ENCODE measurements around the gene VPS18.
"Not testable (repeated sequence)": the region's sequence is repeated elsewhere in the genome, so short reads cannot be mapped to it uniquely, and the experiment has no call there.

VPS18 gene

GRCh38 chr15:40861147-40861546 lies 33.1 kb upstream of the VPS18 start:
- H2AK5ac ChIP-seq (ENCODE audit: low read length); H3K27me3 ChIP-seq (ENCODE audit: insufficient read depth, low read length); H3K4me3 ChIP-seq (ENCODE audit: low read depth, low read length); H3K79me2 ChIP-seq (ENCODE audit: control insufficient read depth, insufficient read depth, low read length, poor library complexity); H3K18ac ChIP-seq (ENCODE audit: low read length); H4K8ac ChIP-seq (ENCODE audit: low read depth, low read length); H2BK120ac ChIP-seq (ENCODE audit: insufficient read depth, low read length, poor library complexity); H4K12ac ChIP-seq (ENCODE audit: low read depth, low read length); H3K9me3 ChIP-seq (ENCODE audit: insufficient read depth, low read depth, low read length); H2AFZ ChIP-seq (ENCODE audit: insufficient read depth, low read length, poor library complexity); H4K91ac ChIP-seq (ENCODE audit: low read depth, low read length); H3K4ac ChIP-seq (ENCODE audit: low read depth, low read length); H3K79me1 ChIP-seq (ENCODE audit: low read length); H3K27ac ChIP-seq (ENCODE audit: low read depth, low read length); H2BK5ac ChIP-seq (ENCODE audit: low read depth, low read length, poor library complexity); H3K23ac ChIP-seq (ENCODE audit: low read length); H3K14ac ChIP-seq (ENCODE audit: low read length); H2BK12ac ChIP-seq (ENCODE audit: low read length); H3K9ac ChIP-seq (ENCODE audit: low read length); H3K4me2 ChIP-seq (ENCODE audit: low read length); DNase-seq: not testable (repeated sequence)
- no CpG with 5 or more reads among the region's 4 CpGs for WGBS (ENCODE audit: extremely low coverage, insufficient coverage, insufficient read length)
- peaks cover 15 to 16% of the 10 kb centered on the region in 2 experiments for H3K4me1 ChIP-seq (ENCODE audit: control insufficient read depth in 1 of 2, insufficient read depth in 2 of 2, low read length in 2 of 2)
- peaks cover 16 to 18% of the 10 kb centered on the region in 2 experiments for H3K36me3 ChIP-seq (ENCODE audit: control insufficient read depth in 1 of 2, insufficient read depth in 2 of 2, low read length in 2 of 2)

- no peaks in the 10 kb centered on the region for H3K79me2 ChIP-seq (ENCODE audit: control insufficient read depth, insufficient read depth, low read length, poor library complexity)
- no peaks in the 10 kb centered on the region for H3K27me3 ChIP-seq (ENCODE audit: insufficient read depth, low read length)
- no peak overlapping the region for H2BK5ac ChIP-seq (ENCODE audit: low read depth, low read length, poor library complexity)
- H3K27ac ChIP-seq (ENCODE audit: low read depth, low read length) = no peak overlapping the region
- H2AK5ac ChIP-seq (ENCODE audit: low read length) = no peak overlapping the region
- WGBS (ENCODE audit: extremely low coverage, insufficient coverage, insufficient read length) = no CpG with 5 or more reads among the region's 4 CpGs
- no peak overlapping the region for H3K18ac ChIP-seq (ENCODE audit: low read length)
- DNase-seq = no peak
- no peak overlapping the region for H3K9ac ChIP-seq (ENCODE audit: low read length)
- no peak overlapping the region for H3K4me2 ChIP-seq (ENCODE audit: low read length)
- H3K4me3 ChIP-seq (ENCODE audit: low read depth, low read length) = no peak overlapping the region
- peaks cover under 1 to 1% of the 10 kb centered on the region in 2 experiments for H3K36me3 ChIP-seq (ENCODE audit: control insufficient read depth in 1 of 2, insufficient read depth in 2 of 2, low read length in 2 of 2)
- no peaks in the 10 kb centered on the region for H3K9me3 ChIP-seq (ENCODE audit: insufficient read depth, low read depth, low read length)
- H3K23ac ChIP-seq (ENCODE audit: low read length) = no peak overlapping the region
- H4K12ac ChIP-seq (ENCODE audit: low read depth, low read length) = no peak overlapping the region
- H3K4me1 ChIP-seq (ENCODE audit: control insufficient read depth in 1 of 2, insufficient read depth in 2 of 2, low read length in 2 of 2) = peaks cover 2 to 5% of the 10 kb centered on the region in 2 experiments
- no peak overlapping the region for H4K91ac ChIP-seq (ENCODE audit: low read depth, low read length)
- no peaks in the 10 kb centered on the region for H3K79me1 ChIP-seq (ENCODE audit: low read length)
- H4K8ac ChIP-seq (ENCODE audit: low read depth, low read length) = no peak overlapping the region
- no peak overlapping the region for H3K4ac ChIP-seq (ENCODE audit: low read depth, low read length)
- H3K14ac ChIP-seq (ENCODE audit: low read length) = no peak overlapping the region
- no peak overlapping the region for H2BK120ac ChIP-seq (ENCODE audit: insufficient read depth, low read length, poor library complexity)
- no peak overlapping the region for H2AFZ ChIP-seq (ENCODE audit: insufficient read depth, low read length, poor library complexity)
- H2BK12ac ChIP-seq (ENCODE audit: low read length) = no peak overlapping the region
Observed at GRCh38 chr15:40863660-40864270, 30.5 kb upstream of the VPS18 start.

- Histone ChIP-seq H3K4me2 (ENCODE audit: low read length) (no peak overlapping the region), H4K8ac (ENCODE audit: low read depth, low read length) (no peak overlapping the region), H2BK12ac (ENCODE audit: low read length) (no peak overlapping the region), H3K79me1 (ENCODE audit: low read length) (peaks cover 4% of the 10 kb centered on the region), H3K27me3 (ENCODE audit: insufficient read depth, low read length) (no peaks in the 10 kb centered on the region), H4K91ac (ENCODE audit: low read depth, low read length) (no peak overlapping the region), H3K4me3 (ENCODE audit: low read depth, low read length) (no peak overlapping the region), H3K36me3 (ENCODE audit: control insufficient read depth in 1 of 2, insufficient read depth in 2 of 2, low read length in 2 of 2) (no peaks in the 10 kb centered on the region), H3K4me1 (ENCODE audit: control insufficient read depth in 1 of 2, insufficient read depth in 2 of 2, low read length in 2 of 2) (peaks cover 11 to 14% of the 10 kb centered on the region in 2 experiments), H3K14ac (ENCODE audit: low read length) (no peak overlapping the region), H2AFZ (ENCODE audit: insufficient read depth, low read length, poor library complexity) (no peak overlapping the region), H2BK120ac (ENCODE audit: insufficient read depth, low read length, poor library complexity) (no peak overlapping the region), H3K18ac (ENCODE audit: low read length) (no peak overlapping the region), H3K9ac (ENCODE audit: low read length) (no peak overlapping the region), H3K9me3 (ENCODE audit: insufficient read depth, low read depth, low read length) (no peaks in the 10 kb centered on the region), H3K23ac (ENCODE audit: low read length) (no peak overlapping the region), H3K27ac (ENCODE audit: low read depth, low read length) (no peak overlapping the region), H3K79me2 (ENCODE audit: control insufficient read depth, insufficient read depth, low read length, poor library complexity) (no peaks in the 10 kb centered on the region), H3K4ac (ENCODE audit: low read depth, low read length) (no peak overlapping the region), H2BK5ac (ENCODE audit: low read depth, low read length, poor library complexity) (no peak overlapping the region), H2AK5ac (ENCODE audit: low read length) (no peak overlapping the region), H4K12ac (ENCODE audit: low read depth, low read length) (no peak overlapping the region)
- no peak for DNase-seq
- WGBS (ENCODE audit: extremely low coverage, insufficient coverage, insufficient read length) = no CpG with 5 or more reads among the region's 4 CpGs
Observed at GRCh38 chr15:40867199-40867598, 27.1 kb upstream of the VPS18 start.

- H2AFZ ChIP-seq (ENCODE audit: insufficient read depth, low read length, poor library complexity) = no peak overlapping the region
- H3K4me2 ChIP-seq (ENCODE audit: low read length) = no peak overlapping the region
- H3K27me3 ChIP-seq (ENCODE audit: insufficient read depth, low read length) = no peaks in the 10 kb centered on the region
- H2AK5ac ChIP-seq (ENCODE audit: low read length) = no peak overlapping the region
- no peaks in the 10 kb centered on the region for H3K79me2 ChIP-seq (ENCODE audit: control insufficient read depth, insufficient read depth, low read length, poor library complexity)
- no peak overlapping the region for H4K91ac ChIP-seq (ENCODE audit: low read depth, low read length)
- H4K12ac ChIP-seq (ENCODE audit: low read depth, low read length) = no peak overlapping the region
- H3K23ac ChIP-seq (ENCODE audit: low read length) = no peak overlapping the region
- no peaks in the 10 kb centered on the region for H3K9me3 ChIP-seq (ENCODE audit: insufficient read depth, low read depth, low read length)
- no peaks in the 10 kb centered on the region for H3K36me3 ChIP-seq (ENCODE audit: control insufficient read depth in 1 of 2, insufficient read depth in 2 of 2, low read length in 2 of 2)
- no peak overlapping the region for H3K14ac ChIP-seq (ENCODE audit: low read length)
- no peak overlapping the region for H2BK120ac ChIP-seq (ENCODE audit: insufficient read depth, low read length, poor library complexity)
- H3K4ac ChIP-seq (ENCODE audit: low read depth, low read length) = no peak overlapping the region
- no peak overlapping the region for H3K9ac ChIP-seq (ENCODE audit: low read length)
- H4K8ac ChIP-seq (ENCODE audit: low read depth, low read length) = no peak overlapping the region
- no CpG with 5 or more reads among the region's 5 CpGs for WGBS (ENCODE audit: extremely low coverage, insufficient coverage, insufficient read length)
- no peak overlapping the region for H2BK5ac ChIP-seq (ENCODE audit: low read depth, low read length, poor library complexity)
- H3K79me1 ChIP-seq (ENCODE audit: low read length) = peaks cover 6% of the 10 kb centered on the region
- peaks cover 19 to 25% of the 10 kb centered on the region in 2 experiments for H3K4me1 ChIP-seq (ENCODE audit: control insufficient read depth in 1 of 2, insufficient read depth in 2 of 2, low read length in 2 of 2)
- no peak overlapping the region for H2BK12ac ChIP-seq (ENCODE audit: low read length)
- H3K27ac ChIP-seq (ENCODE audit: low read depth, low read length) = no peak overlapping the region
- DNase-seq = no peak
- no peak overlapping the region for H3K4me3 ChIP-seq (ENCODE audit: low read depth, low read length)
- no peak overlapping the region for H3K18ac ChIP-seq (ENCODE audit: low read length)
Observed at GRCh38 chr15:40869686-40870085, 24.6 kb upstream of the VPS18 start.
